Endothelial cell (in vitro differentiated cells): ENCODE data around the gene SMIM36. TPM values are rescaled to one million over a fixed set of nuclear protein-coding genes. Genes with fewer than 3 reads are reported as not detected.
"Not testable (repeated sequence)": the region's sequence is repeated elsewhere in the genome, so short reads cannot be mapped to it uniquely, and the experiment has no call there.

Experiments used
- DNase-seq: peaks from one replicate; pipeline ENCODE4 v3.0.0; 2021; ENCODE audit warnings: low spot score
- H3K27ac Mint-ChIP-seq: one replicate; pipeline ENCODE4 v1.8.0; 2021; ENCODE audit warnings: mixed read lengths, inconsistent platforms; ENCODE audit not compliant: unreplicated experiment
- H3K27me3 Mint-ChIP-seq: one replicate; pipeline ENCODE4 v1.8.0; 2021; ENCODE audit warnings: mild to moderate bottlenecking, moderate library complexity, mixed read lengths, inconsistent platforms; ENCODE audit not compliant: unreplicated experiment
- H3K36me3 Mint-ChIP-seq: one replicate; pipeline ENCODE4 v1.8.0; 2021; ENCODE audit warnings: mild to moderate bottlenecking, low read depth, mixed read lengths, inconsistent platforms; ENCODE audit not compliant: unreplicated experiment
- H3K4me1 Mint-ChIP-seq: one replicate; pipeline ENCODE4 v1.8.0; 2021; ENCODE audit warnings: mild to moderate bottlenecking, mixed read lengths, inconsistent platforms; ENCODE audit not compliant: unreplicated experiment
- H3K4me3 Mint-ChIP-seq: one replicate; pipeline ENCODE4 v1.8.0; 2021; ENCODE audit warnings: mild to moderate bottlenecking, mixed read lengths, inconsistent platforms; ENCODE audit not compliant: unreplicated experiment
- H3K9me3 Mint-ChIP-seq: one replicate; pipeline ENCODE4 v1.8.0; 2021; ENCODE audit warnings: mixed read lengths, inconsistent platforms; ENCODE audit not compliant: unreplicated experiment
- CTCF ChIP-seq: fragments of 200-600 bp; sonication (generic); IDR thresholded peaks from one replicate; pipeline ENCODE4 v1.5.0; 2021; ENCODE audit warnings: antibody characterized with exemption; ENCODE audit not compliant: unreplicated experiment
- total RNA-seq: library from RNA; stranded (reverse); fragmentation: NEBNext Ultra II Directional; extraction: Animal tissue kit (Norgen Biotek cat#: 25700); gene quantifications from one replicate; pipeline ENCODE4 v1.2.1, GENCODE V29; 2021; ENCODE audit not compliant: unreplicated experiment

The SMIM36 gene
- total RNA-seq, 1 donor from 2014 or later = not detected

GRCh38 chr17:55532670-55533069 is 21.4 kb upstream of the SMIM36 start:
- Mint-ChIP-seq H3K27me3 (peaks cover 3% of the 10 kb centered on the region), H3K4me1 (peaks cover 5% of the 10 kb centered on the region), H3K27ac (no peak overlapping the region), H3K4me3 (no peak overlapping the region), H3K9me3 (no peaks in the 10 kb centered on the region), H3K36me3 (no peaks in the 10 kb centered on the region)
- TF ChIP-seq CTCF = no peak
- DNase-seq = no peak

DNA sequence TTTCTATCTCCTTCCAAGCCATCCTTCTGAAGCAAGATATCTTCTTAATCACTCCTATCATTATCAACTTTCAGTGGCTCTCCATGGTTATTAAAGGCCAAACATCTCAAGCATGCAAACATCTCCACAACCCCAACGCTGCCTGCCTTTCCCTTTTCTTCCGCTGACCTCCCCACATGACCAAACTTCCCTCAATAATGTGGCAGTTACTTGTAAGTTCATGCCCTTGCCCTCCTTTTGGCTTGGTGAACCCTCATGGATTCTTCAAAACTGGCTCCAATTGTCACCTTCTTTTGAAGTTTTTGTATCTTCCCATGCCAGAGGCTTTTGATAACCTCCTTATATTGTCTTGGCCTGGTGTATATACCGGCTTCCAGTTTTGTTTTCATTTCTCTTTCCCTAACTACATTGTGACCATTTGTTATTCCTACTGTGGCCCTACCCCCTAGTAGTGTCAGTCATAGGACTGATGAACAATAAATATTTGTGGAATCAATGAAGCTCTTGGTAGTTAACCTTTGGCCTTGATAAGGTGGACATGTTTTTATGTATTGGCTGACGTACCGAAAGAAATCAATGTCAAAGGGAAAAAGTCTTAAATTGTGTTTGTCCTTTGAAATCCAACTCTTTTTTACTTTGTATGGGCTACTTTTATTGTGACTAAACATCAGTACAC is 19.9 kb upstream of the SMIM36 start:
- Mint-ChIP-seq H3K27me3 (peaks cover 3% of the 10 kb centered on the region), H3K36me3 (no peaks in the 10 kb centered on the region), H3K9me3 (no peaks in the 10 kb centered on the region), H3K4me1 (peaks cover 4% of the 10 kb centered on the region), H3K4me3 (no peak overlapping the region), H3K27ac (no peak overlapping the region)
- DNase-seq = no peak
- no peak for TF ChIP-seq CTCF

- Mint-ChIP-seq H3K36me3 (no peaks in the 10 kb centered on the region), H3K27me3 (peaks cover 3% of the 10 kb centered on the region), H3K4me3 (no peak overlapping the region), H3K9me3 (no peaks in the 10 kb centered on the region), H3K27ac (no peak overlapping the region), H3K4me1 (peaks cover 4% of the 10 kb centered on the region)
- no peak for DNase-seq
- TF ChIP-seq CTCF = no peak
Observed at GRCh38 chr17:55530064-55530463, 18.8 kb upstream of the SMIM36 start.

DNA sequence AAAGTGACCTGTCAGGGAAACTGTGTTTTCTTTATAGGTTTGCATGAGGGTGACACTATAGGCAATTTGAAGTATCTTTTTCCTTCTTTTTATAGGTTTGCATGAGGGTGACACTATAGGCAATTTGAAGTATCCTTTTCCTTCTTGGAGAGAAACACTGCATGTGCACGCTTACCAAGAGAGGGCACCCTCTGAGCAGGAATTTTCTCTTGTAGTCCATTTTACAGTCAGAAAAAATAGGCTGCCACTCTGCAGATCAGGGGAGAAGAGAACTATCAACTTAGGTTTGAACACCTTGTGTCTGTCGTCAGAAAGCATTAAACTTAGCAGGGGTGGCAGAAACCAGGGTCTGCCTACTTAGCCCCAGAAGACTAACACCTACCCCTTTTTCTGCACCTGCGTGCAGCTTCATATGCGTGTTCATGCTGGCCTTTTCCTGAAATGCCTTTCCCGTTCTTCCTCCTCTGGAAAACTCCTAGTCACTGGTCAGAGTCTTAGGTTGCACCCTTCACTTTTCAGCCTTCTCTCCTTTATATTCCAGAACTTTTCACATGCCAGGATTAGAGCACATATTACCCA is 16.4 kb upstream of the SMIM36 start:
- Mint-ChIP-seq H3K4me3 (no peak overlapping the region), H3K27me3 (peaks cover 3% of the 10 kb centered on the region), H3K36me3 (no peaks in the 10 kb centered on the region), H3K9me3 (no peaks in the 10 kb centered on the region), H3K27ac (no peak overlapping the region), H3K4me1 (peaks cover 4% of the 10 kb centered on the region)
- TF ChIP-seq CTCF = no peak
- DNase-seq = peak; percentile 54

DNA sequence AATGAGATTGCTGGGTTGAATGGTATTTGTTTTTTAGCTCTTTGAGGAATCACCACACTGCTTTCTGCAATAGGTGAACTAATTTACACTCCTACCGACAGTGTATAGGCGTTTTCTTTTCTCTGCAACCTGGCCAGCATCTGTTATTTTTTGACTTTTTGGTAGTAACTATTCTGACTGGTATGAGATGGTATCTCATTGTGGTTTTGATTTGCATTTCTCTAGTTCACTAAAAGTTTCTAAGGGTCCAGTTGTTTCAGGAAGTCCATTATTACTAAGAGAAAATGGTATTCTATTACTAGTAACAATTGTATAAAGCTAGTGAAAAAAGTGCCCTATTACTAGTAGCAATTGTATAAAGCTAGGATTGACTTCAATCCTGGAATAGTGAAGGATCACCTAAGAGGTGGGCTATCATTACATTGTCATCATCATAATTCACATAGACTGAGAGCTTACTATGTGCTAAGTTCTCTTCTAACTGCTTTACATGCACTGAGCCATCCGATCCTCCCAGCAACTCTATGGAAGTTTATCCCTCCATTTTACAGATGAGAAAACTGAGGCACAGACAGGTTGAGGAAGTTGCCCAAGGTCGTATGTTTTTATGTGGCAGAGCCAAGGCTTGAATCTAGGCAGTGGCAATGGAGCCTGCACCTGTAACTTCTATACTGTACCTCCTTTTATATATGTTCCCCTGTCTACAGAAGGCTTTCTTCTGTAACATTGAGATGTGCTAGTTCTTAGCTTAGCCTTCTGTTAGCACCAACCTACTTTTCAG is 13.4 kb upstream of the SMIM36 start:
- Mint-ChIP-seq H3K27me3 (no peaks in the 10 kb centered on the region), H3K4me3 (no peak overlapping the region), H3K9me3 (no peaks in the 10 kb centered on the region), H3K36me3 (no peaks in the 10 kb centered on the region), H3K4me1 (peaks cover 4% of the 10 kb centered on the region), H3K27ac (no peak overlapping the region)
- no peak for DNase-seq
- no peak for TF ChIP-seq CTCF

DNA sequence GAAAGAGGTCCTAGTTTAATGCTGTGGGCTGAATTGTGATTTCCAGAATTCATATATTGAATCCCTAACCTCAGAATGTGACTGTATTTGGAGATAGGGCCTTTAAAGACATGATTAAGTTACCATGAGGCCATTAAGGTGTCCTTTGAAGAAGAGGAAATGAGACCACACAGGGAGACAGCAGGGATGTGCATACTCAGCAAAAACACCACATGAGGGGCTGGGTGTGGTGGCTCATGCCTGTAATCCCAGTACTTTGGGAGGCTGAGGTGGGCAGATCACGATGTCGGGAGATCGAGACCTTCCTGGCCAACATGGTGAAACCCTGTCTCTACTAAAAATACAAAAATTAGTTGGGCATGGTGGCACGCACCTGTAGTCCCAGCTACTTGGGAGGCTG is 11.8 kb upstream of the SMIM36 start:
- not testable (repeated sequence) for H3K27ac Mint-ChIP-seq, H3K36me3 Mint-ChIP-seq, H3K4me1 Mint-ChIP-seq, H3K27me3 Mint-ChIP-seq, H3K4me3 Mint-ChIP-seq, DNase-seq, H3K9me3 Mint-ChIP-seq
